Natural killer cell (primary cell): ENCODE results near the gene C10orf67. TPM values are rescaled to one million over a fixed set of nuclear protein-coding genes. Genes with fewer than 3 reads are reported as not detected.

Source experiments
- ATAC-seq, 3 donors: fragments of 150-1000 bp in 2 of 3; fragments of 200-7000 bp in 1 of 3; cut with Tn5 transposase; 1 replicate in 1 of 3; 2 replicates in 2 of 3; pipeline ENCODE4 v1.10.0; 2021; ENCODE audit warnings: mild to moderate bottlenecking in 2 of 3, moderate library complexity in 2 of 3
- DNase-seq, 2 donors: peaks; one replicate each; pipeline versions ENCODE4 v3.0.0 to v3.0.0-alpha.2; 2013 to 2021; ENCODE audit warnings: mixed read lengths in 1 of 2
- H3K27ac ChIP-seq: one replicate; pipeline ENCODE4 v1.5.1; 2013; ENCODE audit warnings: mild to moderate bottlenecking, low read length
- H3K27me3 ChIP-seq: one replicate; pipeline ENCODE4 v1.6.1; 2013; ENCODE audit warnings: low read length; ENCODE audit not compliant: control insufficient read depth, insufficient read depth
- H3K36me3 ChIP-seq: one replicate; pipeline ENCODE4 v1.6.1; 2013; ENCODE audit warnings: low read length; ENCODE audit not compliant: control insufficient read depth, insufficient read depth
- H3K4me1 ChIP-seq: one replicate; pipeline ENCODE4 v1.6.1; 2013; ENCODE audit warnings: low read length; ENCODE audit not compliant: control insufficient read depth, insufficient read depth
- H3K4me3 ChIP-seq: one replicate; pipeline ENCODE4 v1.5.1; 2013; ENCODE audit warnings: low read length
- H3K9me3 ChIP-seq: one replicate; pipeline ENCODE4 v1.6.1; 2013; ENCODE audit warnings: low read length; ENCODE audit not compliant: control insufficient read depth, insufficient read depth
- H3K27ac Mint-ChIP-seq, 2 donors: one replicate each; pipeline ENCODE4 v1.8.0; 2022; ENCODE audit warnings: mild to moderate bottlenecking in 2 of 2, mixed read lengths in 2 of 2, moderate library complexity in 1 of 2
- H3K27me3 Mint-ChIP-seq, 2 donors: one replicate each; pipeline ENCODE4 v1.8.0; 2022; ENCODE audit warnings: low read depth in 2 of 2, mixed read lengths in 2 of 2
- H3K36me3 Mint-ChIP-seq: one replicate; pipeline ENCODE4 v1.8.0; 2022; ENCODE audit warnings: mixed read lengths
- H3K4me1 Mint-ChIP-seq, 2 donors: one replicate each; pipeline ENCODE4 v1.8.0; 2022; ENCODE audit warnings: mixed read lengths in 2 of 2
- H3K4me3 Mint-ChIP-seq: one replicate; pipeline ENCODE4 v1.8.0; 2022; ENCODE audit warnings: mild to moderate bottlenecking, moderate library complexity, mixed read lengths
- H3K9me3 Mint-ChIP-seq, 2 donors: one replicate each; pipeline ENCODE4 v1.8.0; 2022; ENCODE audit warnings: mixed read lengths in 2 of 2
- WGBS: methylation state at CpG from one replicate; pipeline ENCODE4 v1.1.7; 2013; ENCODE audit warnings: missing lambda C conversion rate; ENCODE audit not compliant: insufficient coverage; 5-methylcytosine and 5-hydroxymethylcytosine counted together
- intact Hi-C: fragments of 100-400 bp; cut with micrococcal nuclease; formaldehyde crosslinking; loops from one replicate; pipeline ENCODE4 v1.14.2; 2022
- total RNA-seq, 4 donors: library from RNA; stranded (reverse); fragments of 120-200 nt in 1 of 4; gene quantifications; one replicate each; pipeline versions ENCODE4 v1.2.3 to v1.2.4, GENCODE V29; 2013 to 2022
- TF ChIP-seq, protein P1 (sequence below): fragments of 200-600 bp; IDR thresholded peaks from one replicate; pipeline ENCODE4 v1.8.0; 2022; ENCODE audit warnings: antibody characterized with exemption

Gene C10orf67
- total RNA-seq, 3 donors from 2014 or later (not counting 1 experiment from before 2014, with no cell fraction given), result not detected

DNA sequence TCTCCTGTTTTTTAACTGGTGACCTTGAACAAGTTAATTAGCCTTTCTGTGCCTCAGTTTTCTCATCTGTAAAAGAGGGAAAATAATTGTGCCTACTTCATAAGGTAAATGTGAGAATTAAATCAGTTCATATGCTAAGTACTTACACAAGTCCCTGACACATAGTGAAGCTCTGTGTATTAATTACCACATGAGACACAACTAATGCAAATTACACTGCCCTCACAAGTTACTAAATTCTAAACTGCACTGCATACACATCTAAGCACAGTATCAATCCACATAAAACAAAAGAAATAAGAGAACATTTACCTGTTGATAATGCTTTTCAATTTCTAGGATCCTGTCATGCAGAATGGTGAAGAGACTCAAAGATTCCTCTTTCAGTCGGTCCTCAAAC, 22.5 kb downstream of the C10orf67 start:
- WGBS, result 70% methylated on average over 1 of the region's 1 CpG
- no peak overlapping the region for H3K4me3 Mint-ChIP-seq

DNA sequence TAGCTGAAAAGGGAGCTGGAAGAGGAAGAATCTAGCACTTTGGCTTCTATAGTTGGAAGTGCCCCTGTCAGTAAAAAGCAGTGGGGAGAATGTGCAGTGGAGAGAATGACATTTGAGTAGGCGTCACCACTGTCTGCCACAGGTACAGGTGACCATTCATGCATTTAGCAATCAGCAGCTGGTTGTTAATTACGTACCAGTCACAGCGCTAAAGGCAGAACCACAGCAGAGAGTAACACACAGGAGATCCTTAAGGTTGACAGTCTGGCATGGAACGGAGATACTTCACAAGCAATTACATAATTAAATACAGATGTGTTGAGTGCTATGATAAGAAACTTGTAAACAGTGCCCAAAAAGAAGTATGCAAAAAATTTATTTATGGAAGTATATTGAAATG, 24.8 kb downstream of the C10orf67 start:
- no peaks in the 10 kb centered on the region for H3K9me3 ChIP-seq
- ATAC-seq, result no peak
- H3K4me3 ChIP-seq, result no peak overlapping the region
- intact Hi-C loops, result no loop called here
- WGBS, result 77% methylated on average over 3 of the region's 4 CpGs
- Mint-ChIP-seq H3K9me3 (no peaks in the 10 kb centered on the region), H3K27me3 (peaks cover 11 to 18% of the 10 kb centered on the region in 2 donors), H3K4me3 (no peak overlapping the region), H3K4me1 (no peaks in the 10 kb centered on the region), H3K36me3 (no peaks in the 10 kb centered on the region), H3K27ac (no peak overlapping the region)
- TF ChIP-seq, protein P1, sequence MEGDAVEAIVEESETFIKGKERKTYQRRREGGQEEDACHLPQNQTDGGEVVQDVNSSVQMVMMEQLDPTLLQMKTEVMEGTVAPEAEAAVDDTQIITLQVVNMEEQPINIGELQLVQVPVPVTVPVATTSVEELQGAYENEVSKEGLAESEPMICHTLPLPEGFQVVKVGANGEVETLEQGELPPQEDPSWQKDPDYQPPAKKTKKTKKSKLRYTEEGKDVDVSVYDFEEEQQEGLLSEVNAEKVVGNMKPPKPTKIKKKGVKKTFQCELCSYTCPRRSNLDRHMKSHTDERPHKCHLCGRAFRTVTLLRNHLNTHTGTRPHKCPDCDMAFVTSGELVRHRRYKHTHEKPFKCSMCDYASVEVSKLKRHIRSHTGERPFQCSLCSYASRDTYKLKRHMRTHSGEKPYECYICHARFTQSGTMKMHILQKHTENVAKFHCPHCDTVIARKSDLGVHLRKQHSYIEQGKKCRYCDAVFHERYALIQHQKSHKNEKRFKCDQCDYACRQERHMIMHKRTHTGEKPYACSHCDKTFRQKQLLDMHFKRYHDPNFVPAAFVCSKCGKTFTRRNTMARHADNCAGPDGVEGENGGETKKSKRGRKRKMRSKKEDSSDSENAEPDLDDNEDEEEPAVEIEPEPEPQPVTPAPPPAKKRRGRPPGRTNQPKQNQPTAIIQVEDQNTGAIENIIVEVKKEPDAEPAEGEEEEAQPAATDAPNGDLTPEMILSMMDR, result no peak
- DNase-seq, result no peak
- H3K27me3 ChIP-seq, result no peaks in the 10 kb centered on the region
- no peaks in the 10 kb centered on the region for H3K36me3 ChIP-seq
- no peak overlapping the region for H3K27ac ChIP-seq
- no peaks in the 10 kb centered on the region for H3K4me1 ChIP-seq

More for the DNA sequence above, 22.5 kb downstream of the C10orf67 start:
- Histone ChIP-seq H3K4me3 (no peak overlapping the region), H3K27me3 (no peaks in the 10 kb centered on the region), H3K36me3 (no peaks in the 10 kb centered on the region), H3K27ac (no peak overlapping the region), H3K4me1 (no peaks in the 10 kb centered on the region), H3K9me3 (no peaks in the 10 kb centered on the region)
- no peak overlapping the region for H3K27ac Mint-ChIP-seq
- H3K9me3 Mint-ChIP-seq, result no peaks in the 10 kb centered on the region
- TF ChIP-seq, protein P1, result no peak
- no peaks in the 10 kb centered on the region for H3K36me3 Mint-ChIP-seq
- DNase-seq, result no peak
- no peaks in the 10 kb centered on the region for H3K4me1 Mint-ChIP-seq
- intact Hi-C loops, result no loop called here
- peaks cover 11 to 33% of the 10 kb centered on the region in 2 donors for H3K27me3 Mint-ChIP-seq
- ATAC-seq, result no peak

DNA sequence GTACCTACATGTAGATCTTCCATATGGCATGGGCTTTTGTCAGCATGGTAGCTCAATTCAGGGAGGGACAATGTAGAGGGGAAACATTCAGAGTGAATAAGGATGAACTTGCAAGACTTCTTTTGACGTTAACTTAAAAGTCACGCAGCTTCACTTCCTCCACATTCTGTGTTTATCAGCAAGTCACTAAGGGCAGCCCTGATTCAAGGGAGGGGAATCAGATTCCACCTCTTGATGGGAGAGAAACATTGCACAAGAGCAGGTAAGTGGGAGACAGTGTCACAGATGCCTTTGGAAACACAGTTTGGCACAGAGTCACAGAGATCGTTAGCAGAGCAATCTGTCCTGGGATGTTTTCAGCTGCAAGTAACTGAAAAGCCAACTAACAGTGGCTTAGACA, 26.2 kb downstream of the C10orf67 start:
- Mint-ChIP-seq H3K9me3 (no peaks in the 10 kb centered on the region), H3K4me3 (no peak overlapping the region), H3K27me3 (peaks cover 4 to 13% of the 10 kb centered on the region in 2 donors), H3K4me1 (no peaks in the 10 kb centered on the region), H3K27ac (no peak overlapping the region), H3K36me3 (no peaks in the 10 kb centered on the region)
- H3K27me3 ChIP-seq, result no peaks in the 10 kb centered on the region
- WGBS, result 95% methylated on average over 2 of the region's 3 CpGs
- H3K27ac ChIP-seq, result no peak overlapping the region
- no peaks in the 10 kb centered on the region for H3K36me3 ChIP-seq
- intact Hi-C loops, result no loop called here
- ATAC-seq, result no peak
- no peak overlapping the region for H3K4me3 ChIP-seq
- H3K9me3 ChIP-seq, result no peaks in the 10 kb centered on the region
- TF ChIP-seq, protein P1, result no peak
- DNase-seq, result no peak
- no peaks in the 10 kb centered on the region for H3K4me1 ChIP-seq

DNA sequence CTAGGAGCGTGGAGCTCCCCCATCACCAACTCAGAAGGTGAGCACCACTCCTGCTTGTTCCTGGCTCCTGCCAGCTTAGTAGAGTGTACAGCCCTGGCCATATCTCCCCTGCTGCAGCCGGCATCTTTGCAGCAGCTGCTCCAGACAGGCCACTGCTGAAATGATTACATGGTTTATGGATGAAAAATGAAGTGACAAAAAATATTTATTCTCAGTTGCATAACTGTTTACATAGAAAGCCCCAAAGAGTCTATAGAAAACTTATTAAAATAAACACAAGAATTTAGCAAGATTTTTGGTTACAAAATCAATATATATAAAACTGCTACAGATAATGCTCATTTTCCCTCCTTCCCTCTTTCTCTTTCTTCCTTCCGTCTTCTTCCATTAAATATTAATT, 27.2 kb downstream of the C10orf67 start:
- no peak overlapping the region for H3K27ac Mint-ChIP-seq
- H3K4me1 Mint-ChIP-seq, result no peaks in the 10 kb centered on the region

More for the DNA sequence above, 27.2 kb downstream of the C10orf67 start:
- Mint-ChIP-seq H3K9me3 (no peaks in the 10 kb centered on the region), H3K36me3 (no peaks in the 10 kb centered on the region), H3K4me3 (no peak overlapping the region), H3K27me3 (peaks cover 3 to 13% of the 10 kb centered on the region in 2 donors)
- no peaks in the 10 kb centered on the region for H3K27me3 ChIP-seq
- H3K27ac ChIP-seq, result no peak overlapping the region
- intact Hi-C loops, result no loop called here
- WGBS, result 92% methylated on average over 3 of the region's 3 CpGs
- DNase-seq (no peak), ATAC-seq (no peak)
- H3K4me1 ChIP-seq, result no peaks in the 10 kb centered on the region
- no peaks in the 10 kb centered on the region for H3K36me3 ChIP-seq
- H3K9me3 ChIP-seq, result no peaks in the 10 kb centered on the region
- TF ChIP-seq, protein P1, result no peak
- no peak overlapping the region for H3K4me3 ChIP-seq
